H1 (cell line): Measurements from ENCODE around the gene MUS81. TPM values are rescaled to one million over a fixed set of nuclear protein-coding genes. Genes with fewer than 3 reads are reported as not detected.

ENCODE experiments used
- BRCA1 ChIP-seq: IDR thresholded peaks from 2 replicates; pipeline ENCODE4 v1.6.1; 2012; ENCODE audit warnings: low read depth, low read length, improper control_type of control experiment
- CBX5 ChIP-seq: fragments of 300-800, 300-1000 bp; sonication (generic); IDR thresholded peaks from 2 replicates; pipeline ENCODE4 v1.7.1; 2016; ENCODE audit warnings: antibody characterized with exemption, low read length, low read depth
- CBX8 ChIP-seq: fragments of 300-800, 300-1000 bp; sonication (generic); IDR thresholded peaks from 2 replicates; pipeline ENCODE4 v1.7.1; 2016; ENCODE audit warnings: low read depth, low read length, borderline replicate concordance
- CHD1 ChIP-seq: IDR thresholded peaks from 2 replicates; pipeline ENCODE4 v1.6.1; 2012; ENCODE audit warnings: low read depth, low read length, improper control_type of control experiment
- CTBP2 ChIP-seq: IDR thresholded peaks from 2 replicates; pipeline ENCODE4 v1.7.0; 2011; ENCODE audit warnings: borderline replicate concordance, mild to moderate bottlenecking, moderate library complexity, mixed read lengths, low read length; ENCODE audit not compliant: insufficient read depth, insufficient read length
- EGR1 ChIP-seq: IDR thresholded peaks from 2 replicates; pipeline ENCODE4 v1.6.1; 2011; ENCODE audit warnings: low read depth, low read length, borderline replicate concordance
- EZH2 ChIP-seq: fragments of 200-600 bp; sonication (generic); IDR thresholded peaks from 2 replicates; pipeline ENCODE4 v1.7.1; 2012; ENCODE audit warnings: low read depth, mild to moderate bottlenecking, moderate library complexity, low read length, inconsistent platforms; ENCODE audit not compliant: severe bottlenecking
- FOSL1 ChIP-seq: IDR thresholded peaks from 2 replicates; pipeline ENCODE4 v1.6.1; 2011; ENCODE audit warnings: mild to moderate bottlenecking, low read depth, low read length, moderate library complexity; ENCODE audit not compliant: insufficient read depth
- JUND ChIP-seq: IDR thresholded peaks from 2 replicates; pipeline ENCODE4 v1.6.1; 2011; ENCODE audit warnings: mild to moderate bottlenecking, improper control_type of control experiment, low read length
- PHF8 ChIP-seq: fragments of 200-600 bp; sonication (generic); conservative IDR thresholded peaks from 2 replicates; pipeline ENCODE4 v1.7.1; 2012; ENCODE audit warnings: low read depth, mild to moderate bottlenecking, inconsistent platforms, low read length, moderate library complexity
- POU5F1 ChIP-seq: IDR thresholded peaks from 2 replicates; pipeline ENCODE4 v1.6.1; 2011; ENCODE audit warnings: low read depth, mild to moderate bottlenecking, low read length, moderate library complexity
- RBBP5 ChIP-seq: IDR thresholded peaks from 2 replicates; pipeline ENCODE4 v1.7.1; 2012; ENCODE audit warnings: low read depth, mild to moderate bottlenecking, inconsistent platforms, low read length, moderate library complexity, borderline replicate concordance
- RXRA ChIP-seq: IDR thresholded peaks from 2 replicates; pipeline ENCODE4 v1.6.1; 2011; ENCODE audit warnings: low read depth, mild to moderate bottlenecking, low read length, moderate library complexity; ENCODE audit not compliant: insufficient read depth
- SIN3A ChIP-seq, 2 experiments: IDR thresholded peaks in 1 of 2; conservative IDR thresholded peaks in 1 of 2; 2 replicates each; pipeline ENCODE4 v1.6.1; 2011 to 2012; ENCODE audit warnings: low read length in 2 of 2, improper control_type of control experiment in 1 of 2, low read depth in 1 of 2, mild to moderate bottlenecking in 1 of 2
- SIX5 ChIP-seq: IDR thresholded peaks from 2 replicates; pipeline ENCODE4 v1.6.1; 2011; ENCODE audit warnings: mild to moderate bottlenecking, low read depth, low read length
- SP1 ChIP-seq: IDR thresholded peaks from 2 replicates; pipeline ENCODE4 v1.6.1; 2011; ENCODE audit warnings: low read depth, low read length
- TBP ChIP-seq: IDR thresholded peaks from 2 replicates; pipeline ENCODE4 v1.6.1; 2011; ENCODE audit warnings: low read depth, low read length, improper control_type of control experiment
- TEAD4 ChIP-seq: IDR thresholded peaks from 2 replicates; pipeline ENCODE4 v1.6.1; 2012; ENCODE audit warnings: low read depth, low read length, inconsistent platforms, mixed read lengths
- polyA plus RNA-seq, 7 experiments: library from polyadenylated mRNA; depleted of rRNA in 3 of 7; stranded (reverse) in 5 of 7; unstranded in 2 of 7; fragments of >200 nt in 5 of 7; fragments of 200-250 nt in 2 of 7; gene quantifications; 1 replicate in 5 of 7; 2 replicates in 1 of 7; 4 replicates in 1 of 7; pipeline versions ENCODE4 v1.2.1 to v1.2.3, GENCODE V29; 2011 to 2013; ENCODE audit warnings: missing spikeins in 2 of 7, mixed read lengths in 2 of 7
- total RNA-seq: library from RNA; stranded (reverse); fragmentation: NEBNext Ultra II Directional; extraction: Animal tissue kit (Norgen Biotek cat#: 25700); gene quantifications from 2 replicates; pipeline ENCODE4 v1.2.1, GENCODE V29; 2021
- TF ChIP-seq, protein P1 (sequence below): IDR thresholded peaks from 2 replicates; pipeline ENCODE4 v1.6.1; 2011; ENCODE audit warnings: low read depth, mild to moderate bottlenecking, low read length; ENCODE audit not compliant: insufficient read depth
- TF ChIP-seq, protein P2 (sequence below): IDR thresholded peaks from 2 replicates; pipeline ENCODE4 v1.6.1; 2012; ENCODE audit warnings: inconsistent platforms
- TF ChIP-seq, protein P3 (sequence below): IDR thresholded peaks from 2 replicates; pipeline ENCODE4 v1.6.1; 2012; ENCODE audit warnings: inconsistent platforms

Gene MUS81
- total and polyA plus RNA-seq, 2 of the 8 experiments (the other 6 are each of a cell fraction or from before 2014, with no cell fraction given): 30.2 to 31.5 TPM

DNA sequence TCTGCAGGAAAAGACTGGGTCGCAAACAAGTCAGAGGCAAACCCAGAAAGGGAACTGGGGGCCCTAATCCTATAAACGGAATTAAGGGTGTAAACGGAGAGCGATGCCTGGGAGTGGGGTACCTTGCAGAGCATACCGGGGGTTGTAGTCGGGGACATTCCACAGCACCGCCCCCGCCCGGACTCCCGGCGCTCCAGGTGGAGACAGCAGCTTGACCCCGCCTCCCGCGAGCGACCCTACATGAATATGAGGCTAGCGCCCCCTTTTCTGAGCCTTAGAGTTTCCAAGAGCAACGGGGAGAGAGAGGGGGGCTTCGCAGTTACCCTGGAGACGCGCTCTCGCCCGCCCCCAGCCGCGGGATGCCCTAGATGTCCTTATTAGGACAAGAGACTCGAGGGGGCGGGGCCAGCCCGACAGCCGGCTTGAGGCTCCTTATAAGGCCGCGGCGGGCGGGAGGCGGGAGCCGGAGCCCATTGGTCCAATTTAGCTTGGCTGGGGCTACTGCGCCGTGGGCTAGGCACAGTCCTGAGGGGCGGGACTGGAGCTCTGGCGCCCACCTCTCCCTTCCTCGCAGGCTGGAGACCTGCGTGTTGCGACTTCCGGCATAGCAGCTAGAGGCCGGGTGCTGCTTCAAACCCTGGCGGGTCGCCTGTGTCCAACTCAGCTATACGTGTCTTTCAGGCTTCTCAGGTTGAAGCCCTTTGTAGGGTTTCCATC, 980 bp upstream of the MUS81 start (continued):
- TF ChIP-seq, protein P1, sequence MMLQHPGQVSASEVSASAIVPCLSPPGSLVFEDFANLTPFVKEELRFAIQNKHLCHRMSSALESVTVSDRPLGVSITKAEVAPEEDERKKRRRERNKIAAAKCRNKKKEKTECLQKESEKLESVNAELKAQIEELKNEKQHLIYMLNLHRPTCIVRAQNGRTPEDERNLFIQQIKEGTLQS: no peak
- TF ChIP-seq TEAD4: peak; percentile 79
- TF ChIP-seq TBP: peak; percentile 86
- peak; percentile 76 for TF ChIP-seq SP1
- peak; percentile 95 for TF ChIP-seq EGR1
- no peak for TF ChIP-seq CBX8
- no peak for TF ChIP-seq CHD1
- TF ChIP-seq RXRA: no peak
- TF ChIP-seq CTBP2: no peak
- TF ChIP-seq SIX5: peak; percentile 14; the same call in 1 of the 2 replicates
- peak; percentile 55 to 77; a peak in 2 of 4 replicates for TF ChIP-seq SIN3A (conservative IDR thresholded peaks at IDR 0.05 in 1 of 2, IDR thresholded peaks at IDR 0.05 in 1 of 2; ENCODE audit: low read depth in 1 of 2, low read length in 2 of 2)
- no peak for TF ChIP-seq CBX5
- no peak for TF ChIP-seq POU5F1
- TF ChIP-seq, protein P2, sequence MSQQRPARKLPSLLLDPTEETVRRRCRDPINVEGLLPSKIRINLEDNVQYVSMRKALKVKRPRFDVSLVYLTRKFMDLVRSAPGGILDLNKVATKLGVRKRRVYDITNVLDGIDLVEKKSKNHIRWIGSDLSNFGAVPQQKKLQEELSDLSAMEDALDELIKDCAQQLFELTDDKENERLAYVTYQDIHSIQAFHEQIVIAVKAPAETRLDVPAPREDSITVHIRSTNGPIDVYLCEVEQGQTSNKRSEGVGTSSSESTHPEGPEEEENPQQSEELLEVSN: no peak; the same call in 1 of the 2 replicates
- TF ChIP-seq RBBP5: no peak; the same call in 1 of the 2 replicates
- peak; percentile 66; the same call in 1 of the 2 replicates for TF ChIP-seq PHF8
- no peak for TF ChIP-seq BRCA1
- no peak for TF ChIP-seq JUND
- TF ChIP-seq EZH2: no peak
- TF ChIP-seq FOSL1: no peak
- TF ChIP-seq, protein P3, sequence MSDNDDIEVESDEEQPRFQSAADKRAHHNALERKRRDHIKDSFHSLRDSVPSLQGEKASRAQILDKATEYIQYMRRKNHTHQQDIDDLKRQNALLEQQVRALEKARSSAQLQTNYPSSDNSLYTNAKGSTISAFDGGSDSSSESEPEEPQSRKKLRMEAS: no peak
